LNCAP (cell line): ENCODE results near the gene PMS2.
A peak's percentile ranks its signal among the peaks of the same experiment; 100 is the strongest.
"Not testable (repeated sequence)": the region's sequence is repeated elsewhere in the genome, so short reads cannot be mapped to it uniquely, and the experiment has no call there.

Experiments
- CTCF ChIP-seq: fragments of 450-650 bp; IDR thresholded peaks from 2 replicates; pipeline ENCODE4 v1.5.1; 2017; ENCODE audit warnings: mild to moderate bottlenecking

The PMS2 gene

DNA sequence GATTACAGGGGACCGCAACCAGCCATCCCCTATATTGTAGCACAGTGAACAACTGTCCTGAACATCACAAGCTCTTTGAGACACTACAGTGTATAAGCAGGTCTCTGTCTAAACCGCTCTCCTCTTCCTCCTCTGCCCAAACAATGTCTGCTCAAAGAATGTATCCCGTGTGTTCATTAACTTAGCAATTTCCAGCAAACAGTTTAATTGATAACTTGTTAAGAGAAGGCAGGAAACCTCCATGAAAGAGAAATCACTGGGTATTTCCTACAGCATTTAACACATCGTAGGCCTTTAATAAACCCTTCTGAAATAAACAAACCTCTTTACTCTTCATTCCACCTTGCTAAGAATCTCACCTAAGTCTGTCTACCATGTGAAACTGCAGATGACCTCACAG lies 1.5 kb downstream of the PMS2 start:
- no peak for TF ChIP-seq CTCF

- TF ChIP-seq CTCF = peak; percentile 79
Observed at GRCh38 chr7:5997210-5997808, 11.5 kb downstream of the PMS2 start.

GRCh38 chr7:5970347-5970911 lies 38.4 kb downstream of the PMS2 start, which contains the start of gene RSPH10B:
Gene RSPH10B (minus strand): TSS chr7:5970689. CDS start chr7:5967116, 3,573 bp downstream.
- not testable (repeated sequence) for TF ChIP-seq CTCF
